ENCODE results near the gene SSH2.

DNA sequence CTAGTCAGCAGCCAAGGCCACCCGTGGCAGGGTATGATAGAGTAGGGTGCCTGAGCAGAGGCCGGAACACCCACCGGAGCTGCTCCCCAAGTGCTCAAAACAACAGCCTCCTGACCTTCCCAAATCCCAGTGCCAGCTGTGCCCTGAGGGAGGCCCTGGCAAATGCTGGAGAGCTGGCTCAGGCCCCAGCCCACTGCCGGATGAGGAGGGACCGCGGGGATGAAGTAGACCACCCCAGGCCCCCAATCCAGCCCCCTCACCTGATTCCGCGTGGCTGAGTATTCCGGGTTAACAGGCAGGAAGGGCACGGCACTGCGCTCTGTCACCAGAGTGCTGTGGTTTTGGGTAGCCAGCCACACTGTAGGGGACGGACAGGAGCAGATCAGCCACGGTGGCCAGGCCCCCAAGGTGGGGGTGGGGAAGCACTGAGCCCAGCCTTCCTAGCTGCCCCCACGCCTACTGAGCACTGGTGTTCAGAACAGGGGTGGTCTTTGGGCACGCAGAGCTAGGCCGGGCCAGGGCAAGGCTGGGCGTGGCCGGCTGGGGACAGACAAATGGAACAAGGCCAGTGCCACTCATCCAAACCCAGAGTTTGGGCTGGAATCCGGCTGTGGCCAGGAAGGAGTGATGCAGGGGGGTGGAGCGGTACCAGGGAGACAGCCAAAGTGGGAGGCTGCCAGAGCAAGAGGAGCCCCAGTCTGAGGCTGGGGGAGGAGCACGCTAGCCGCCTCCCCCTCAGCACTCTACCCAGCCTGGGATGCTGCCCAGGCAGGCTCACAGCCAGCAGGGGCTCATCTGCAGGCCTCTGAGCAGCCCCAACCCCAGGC is 352.4 kb downstream of the SSH2 start:
- TF ChIP-seq EZH2 (IDR thresholded peaks at IDR 0.05; ENCODE audit: insufficient read depth, poor library complexity, severe bottlenecking), result no peak
- no peak for TF ChIP-seq EZH2phosphoT487 (IDR thresholded peaks at IDR 0.05; ENCODE audit: insufficient read depth, low read depth)

Measured in GM23248 (cell line).